Cerebellar nuclear complex (tissue), 1 donor: ENCODE data around the gene MYO7A.

Source experiments
- DNase-seq, 2 experiments: peaks; one replicate each; lab custom pipeline; 2025; lab: John Stamatoyannopoulos, UW

MYO7A gene

DNA sequence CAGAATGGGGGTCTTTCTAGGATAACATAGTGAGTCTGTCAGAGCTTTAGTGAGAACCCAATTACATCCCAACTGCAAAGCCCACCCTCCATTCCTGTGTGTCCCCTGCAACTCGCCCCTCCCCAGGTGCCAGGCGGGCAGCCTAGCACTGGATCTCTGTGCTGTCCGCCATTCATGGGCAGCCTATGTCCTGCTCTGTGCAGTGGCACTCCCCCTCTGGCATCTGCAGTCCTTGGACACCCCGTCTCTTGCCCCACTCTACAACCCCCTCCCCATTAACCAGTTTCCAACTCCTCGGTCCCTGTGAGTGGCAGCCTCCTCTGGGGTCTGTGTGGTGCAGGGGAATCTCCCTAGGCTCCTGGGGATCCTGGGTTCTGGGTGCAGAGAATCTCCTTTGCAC is 37.0 kb downstream of the MYO7A start:
- DNase-seq: no peak

DNA sequence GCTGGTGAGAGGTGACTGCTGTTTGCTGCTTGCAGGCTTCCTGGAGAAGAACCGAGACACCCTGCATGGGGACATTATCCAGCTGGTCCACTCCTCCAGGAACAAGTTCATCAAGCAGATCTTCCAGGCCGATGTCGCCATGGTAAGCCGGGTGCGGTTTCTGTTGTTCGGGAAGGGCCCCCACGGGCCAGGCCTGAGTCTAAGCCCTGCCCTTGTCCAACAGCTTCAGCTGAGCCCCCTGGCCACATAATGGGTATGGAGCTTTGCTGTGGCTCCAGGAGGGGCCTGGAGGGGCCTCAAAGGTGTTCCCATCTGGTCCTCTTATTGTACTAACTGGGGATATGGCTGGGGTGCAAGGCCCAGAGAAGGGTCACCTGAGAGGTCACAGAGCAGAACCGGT is 38.0 kb downstream of the MYO7A start:
- no peak for DNase-seq

DNA sequence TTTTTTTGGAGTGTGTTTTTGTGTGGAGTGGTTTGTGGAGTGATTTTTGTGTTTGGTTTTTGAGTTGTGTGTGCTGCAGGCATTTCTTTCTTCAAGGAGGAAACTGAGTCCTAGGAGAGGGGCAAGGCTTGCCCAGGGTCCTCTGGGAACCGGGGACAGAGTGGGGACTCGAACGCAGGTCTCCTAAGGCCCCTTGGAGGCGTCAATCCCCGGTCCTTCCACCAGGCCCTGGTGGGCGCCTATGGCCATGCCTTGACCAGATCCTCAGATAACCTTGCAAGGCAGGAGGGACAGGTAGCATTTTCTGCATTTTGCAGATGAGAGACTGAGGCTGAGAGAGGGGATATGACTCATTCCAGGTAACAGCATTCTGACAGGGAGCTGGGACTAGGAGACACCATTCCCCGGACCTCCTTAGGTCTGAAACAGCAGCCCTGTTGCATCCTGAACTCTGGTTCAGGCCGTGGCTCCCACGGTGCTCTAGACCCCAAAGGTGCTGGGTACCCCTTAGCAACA is 39.1 kb downstream of the MYO7A start:
- no peak for DNase-seq

DNA sequence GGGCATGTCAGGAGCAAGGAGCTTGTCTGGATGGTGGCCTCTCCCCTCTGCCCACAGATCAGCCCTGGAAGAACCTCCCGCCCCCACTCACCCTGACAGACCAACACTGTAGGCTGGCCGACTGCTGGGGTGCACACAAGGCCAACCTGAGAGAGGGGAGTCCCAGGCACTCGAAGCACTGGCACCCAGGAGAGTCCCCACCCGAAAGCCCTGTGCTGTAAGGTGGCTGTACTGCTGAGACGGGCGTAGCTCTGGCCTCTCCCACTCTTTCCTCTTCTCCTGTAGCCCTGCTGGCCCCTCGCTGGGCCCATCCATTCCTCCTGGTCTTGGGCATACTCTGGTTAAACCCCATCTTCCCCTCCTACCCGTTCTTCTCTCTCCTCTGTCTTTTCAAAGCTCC is 39.7 kb downstream of the MYO7A start:
- no peak for DNase-seq

DNA sequence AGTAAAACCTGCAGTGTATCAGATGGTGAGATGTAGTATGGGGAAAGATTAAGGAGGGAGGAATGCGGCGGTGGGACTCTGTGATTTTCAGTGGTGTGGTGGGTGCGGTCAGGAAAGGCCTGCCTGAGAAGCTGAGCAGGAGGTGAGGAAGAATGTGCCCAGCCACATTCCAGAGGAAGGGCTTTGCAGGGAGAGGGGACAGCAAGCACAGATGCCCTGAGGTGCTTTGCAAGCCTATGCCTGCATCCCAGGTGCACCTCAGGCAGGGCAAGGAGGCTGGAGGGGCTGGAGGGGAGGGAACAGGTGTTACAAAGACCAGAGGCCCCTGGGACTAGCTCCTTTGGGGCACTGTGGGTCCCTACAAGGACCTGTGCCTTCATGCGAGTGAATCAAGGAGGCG is 42.1 kb downstream of the MYO7A start:
- DNase-seq: no peak

DNA sequence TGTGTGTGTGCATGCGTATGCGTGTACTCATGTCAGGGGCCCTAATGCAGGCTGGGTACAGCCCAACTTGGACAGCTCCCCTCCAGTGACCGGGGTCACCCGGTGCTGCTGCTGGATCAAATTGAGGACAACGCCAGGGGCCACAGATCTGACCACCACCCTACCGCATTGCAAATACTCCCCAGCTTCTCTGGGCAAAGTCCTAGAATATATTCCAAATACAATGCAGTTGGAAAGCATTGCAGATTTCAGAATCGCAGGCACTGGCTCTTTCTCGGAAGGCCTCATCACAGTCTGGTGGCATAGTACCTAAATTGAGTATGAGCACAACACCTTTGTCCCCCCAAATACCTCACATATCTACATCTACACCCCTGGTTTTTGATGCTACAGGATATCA is 43.2 kb downstream of the MYO7A start:
- no peak for DNase-seq

DNA sequence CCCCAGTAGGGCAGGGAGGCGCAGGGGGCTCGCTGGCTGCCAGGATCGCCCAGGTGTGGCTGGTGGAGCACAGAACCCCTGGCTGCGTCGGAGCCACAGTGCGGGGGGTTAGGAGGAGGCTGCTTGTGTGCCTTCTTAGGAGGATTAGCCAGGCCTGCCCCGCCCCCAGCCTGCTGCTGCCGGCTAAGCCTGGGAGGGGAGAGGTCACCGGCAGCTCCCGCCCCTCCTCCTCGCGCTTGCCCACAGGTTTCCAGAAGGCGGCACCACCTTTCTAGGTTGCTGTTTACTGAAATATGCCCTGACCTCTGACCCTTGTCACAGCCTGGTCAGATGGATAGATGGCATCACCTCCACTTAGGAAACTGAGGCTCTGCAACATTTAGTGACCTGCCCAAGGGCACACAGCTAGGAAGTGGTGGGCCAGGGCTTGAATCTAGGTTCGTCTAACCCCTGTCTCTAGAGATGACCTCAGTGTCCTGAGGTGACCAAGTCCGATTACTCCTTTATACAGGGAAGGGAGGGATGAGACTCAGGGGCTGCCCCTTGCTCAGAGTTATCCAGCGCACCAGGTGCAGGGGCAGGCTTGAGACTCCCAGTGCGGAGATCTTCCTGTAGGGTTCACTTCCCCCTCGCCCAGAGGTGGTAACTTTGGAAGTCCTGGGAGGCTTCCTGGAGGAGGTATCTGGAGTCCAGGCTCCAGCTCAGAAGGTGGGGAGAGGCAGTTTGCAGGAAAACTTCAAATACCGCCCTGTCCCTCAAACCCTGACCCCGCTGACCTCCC is 44.0 kb downstream of the MYO7A start:
- no peak for DNase-seq

DNA sequence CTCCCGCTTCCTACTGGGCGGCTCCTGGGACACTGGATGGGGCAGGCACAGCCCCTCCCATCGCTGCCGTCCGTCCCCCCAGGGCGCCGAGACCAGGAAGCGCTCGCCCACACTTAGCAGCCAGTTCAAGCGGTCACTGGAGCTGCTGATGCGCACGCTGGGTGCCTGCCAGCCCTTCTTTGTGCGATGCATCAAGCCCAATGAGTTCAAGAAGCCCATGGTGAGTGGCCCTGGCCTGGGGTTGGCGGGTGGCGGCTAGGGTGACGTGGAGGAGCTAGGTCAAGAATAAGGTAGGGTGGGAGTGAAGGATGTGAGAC is 44.6 kb downstream of the MYO7A start:
- no peak for DNase-seq

DNA sequence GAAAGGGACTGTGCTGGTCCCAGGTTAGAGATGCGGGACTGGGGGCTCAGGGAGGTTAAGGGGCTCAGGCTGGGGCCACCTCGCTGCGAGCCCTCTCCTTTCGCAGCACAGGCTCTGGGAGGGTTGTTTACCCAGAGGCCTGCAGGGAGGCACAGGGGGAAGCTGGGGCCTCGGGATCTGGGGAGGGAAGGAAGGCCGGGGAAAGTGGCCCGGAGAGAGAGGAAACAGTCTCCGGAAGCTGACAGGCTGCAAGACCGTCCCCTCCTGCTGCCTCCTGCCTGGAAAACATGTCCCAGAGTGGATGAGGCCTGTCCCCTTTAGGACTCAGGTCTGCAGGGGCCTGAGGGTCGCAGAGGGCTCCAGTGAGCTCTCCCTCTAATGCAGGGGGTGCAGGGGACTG is 45.4 kb downstream of the MYO7A start:
- DNase-seq: no peak

DNA sequence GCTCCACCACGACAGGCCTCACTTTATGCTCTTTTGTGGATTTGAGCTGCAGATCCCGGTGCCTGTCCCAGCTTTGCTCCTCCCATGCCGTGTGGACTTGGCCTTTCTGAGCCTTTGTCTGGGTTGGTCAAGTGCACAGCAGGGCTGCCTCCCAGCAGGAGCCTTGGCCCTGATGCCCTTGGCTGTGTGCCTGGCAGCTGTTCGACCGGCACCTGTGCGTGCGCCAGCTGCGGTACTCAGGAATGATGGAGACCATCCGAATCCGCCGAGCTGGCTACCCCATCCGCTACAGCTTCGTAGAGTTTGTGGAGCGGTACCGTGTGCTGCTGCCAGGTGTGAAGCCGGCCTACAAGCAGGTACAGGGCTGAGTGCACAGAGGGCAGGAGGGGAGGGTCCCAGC is 46.5 kb downstream of the MYO7A start:
- no peak for DNase-seq

DNA sequence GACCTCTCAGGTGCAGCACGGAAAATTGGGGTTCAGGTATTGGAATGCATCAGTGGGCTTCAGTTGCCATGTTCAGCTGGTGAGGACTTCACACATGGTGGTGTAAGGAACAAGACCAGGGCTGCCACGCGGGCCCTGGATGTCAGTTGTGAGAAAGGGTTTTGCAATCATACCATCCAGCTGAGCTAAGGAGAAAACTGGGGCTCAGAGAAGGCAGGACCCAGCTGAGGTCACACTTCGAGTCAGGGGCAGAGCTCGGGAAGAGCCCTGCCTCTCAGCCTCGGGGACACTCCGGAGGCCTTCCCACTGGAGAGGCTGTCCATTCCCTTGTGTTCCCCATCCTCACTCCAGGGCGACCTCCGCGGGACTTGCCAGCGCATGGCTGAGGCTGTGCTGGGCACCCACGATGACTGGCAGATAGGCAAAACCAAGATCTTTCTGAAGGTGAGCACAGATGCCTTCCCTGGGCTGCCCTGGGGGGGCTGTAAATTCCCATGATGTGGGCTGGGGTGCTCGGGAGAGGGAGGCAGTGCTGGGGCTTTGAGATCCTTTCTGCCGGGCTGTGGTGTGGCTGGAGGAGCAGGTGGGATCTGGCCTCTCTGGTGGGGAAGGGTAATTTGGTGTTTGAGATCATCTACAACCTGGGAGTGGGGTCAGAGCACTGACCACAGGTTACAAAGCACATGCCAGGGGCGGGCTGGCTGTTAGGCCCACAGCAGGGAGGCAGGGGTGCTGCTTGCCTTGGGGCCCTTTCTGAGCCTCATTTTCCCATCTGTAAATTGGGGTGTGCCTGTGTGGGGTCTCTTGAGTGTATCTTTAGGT is 47.2 kb downstream of the MYO7A start:
- DNase-seq: no peak

DNA sequence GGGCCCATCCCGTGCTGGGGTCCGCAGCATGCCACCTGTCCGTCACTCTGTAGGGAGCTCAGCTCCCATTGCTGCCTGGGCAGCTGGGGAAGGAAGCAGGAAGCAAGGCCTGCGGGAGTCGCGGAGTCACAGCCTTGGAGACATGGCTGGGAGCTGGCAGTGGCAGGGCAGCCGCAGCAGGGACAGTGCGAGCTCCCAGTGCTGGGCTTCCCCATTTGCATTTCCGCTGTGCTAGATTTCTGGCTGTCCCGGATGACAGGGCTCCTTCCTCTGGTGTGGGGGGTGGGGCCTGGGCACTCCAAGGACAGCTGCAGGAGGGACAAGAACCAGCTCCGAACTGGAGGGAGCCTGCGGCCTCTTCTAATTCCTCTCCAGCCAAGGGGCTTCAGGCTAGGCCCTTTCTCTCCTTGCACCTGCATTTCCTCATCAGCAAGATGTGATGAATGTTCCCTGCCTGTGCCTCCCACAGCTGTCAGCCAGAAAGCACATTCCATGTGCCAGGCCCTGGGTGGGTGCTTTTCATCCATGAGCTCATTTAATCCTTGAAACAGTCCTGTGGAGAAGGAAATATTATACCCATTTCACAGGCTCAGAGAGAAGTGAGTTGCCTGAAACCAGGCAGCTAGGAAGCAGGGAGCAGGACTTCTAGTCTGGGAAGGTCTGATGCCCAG is 48.0 kb downstream of the MYO7A start:
- no peak for DNase-seq

DNA sequence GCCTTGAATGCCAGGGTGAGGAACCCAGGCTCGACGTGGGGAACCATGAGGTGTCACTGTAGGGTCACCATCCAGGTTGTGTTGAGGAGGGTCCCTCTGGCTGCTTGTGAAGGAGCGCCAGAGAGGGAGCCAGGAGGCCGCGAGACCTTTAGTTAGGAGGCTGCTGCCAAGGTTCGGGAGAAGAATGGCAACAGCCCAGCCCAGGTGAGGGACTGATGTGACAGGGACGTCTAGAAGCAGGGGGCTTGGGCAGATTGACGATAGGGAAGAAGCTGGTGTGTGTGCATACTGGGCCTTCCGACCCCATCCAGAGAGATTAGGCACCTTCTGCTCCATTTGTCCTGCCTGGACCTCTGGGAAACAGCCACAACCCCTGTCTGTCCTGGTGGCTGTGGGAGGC is 49.0 kb downstream of the MYO7A start:
- DNase-seq: no peak

DNA sequence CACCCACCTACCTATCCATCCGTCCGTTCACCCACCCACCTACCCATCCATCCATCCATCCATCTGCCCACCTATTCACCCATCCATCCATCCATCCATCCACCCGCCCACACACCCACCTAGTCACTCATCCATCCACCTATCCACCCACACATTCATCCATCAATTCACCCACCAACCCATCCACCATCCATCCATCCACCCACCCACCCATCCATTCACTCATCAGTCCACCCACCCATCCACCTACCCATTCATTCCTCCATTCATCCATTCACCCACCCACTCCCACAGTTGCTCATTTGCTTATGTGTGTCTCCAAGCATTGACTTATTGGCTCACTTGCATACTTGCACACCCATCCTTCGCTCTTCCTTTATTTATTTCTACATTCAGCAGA is 50.1 kb downstream of the MYO7A start:
- no peak for DNase-seq

DNA sequence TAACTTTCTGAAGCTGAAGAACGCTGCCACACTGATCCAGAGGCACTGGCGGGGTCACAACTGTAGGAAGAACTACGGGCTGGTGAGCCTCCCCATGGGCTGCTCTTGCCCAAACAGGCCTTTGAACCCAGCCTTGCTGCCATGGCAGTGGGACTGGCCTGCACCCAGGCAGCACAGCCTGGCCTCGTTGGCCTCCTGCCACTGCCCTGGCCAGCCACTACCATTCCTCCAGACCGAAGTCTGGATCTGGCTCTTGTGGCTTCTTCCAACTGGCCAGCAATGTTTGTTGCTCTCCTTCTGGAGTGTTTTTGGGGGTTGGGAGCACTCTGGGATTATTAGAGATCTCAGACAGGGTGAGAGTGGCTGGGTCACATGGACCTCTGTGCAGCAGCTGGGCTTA is 51.0 kb downstream of the MYO7A start:
- DNase-seq: no peak

DNA sequence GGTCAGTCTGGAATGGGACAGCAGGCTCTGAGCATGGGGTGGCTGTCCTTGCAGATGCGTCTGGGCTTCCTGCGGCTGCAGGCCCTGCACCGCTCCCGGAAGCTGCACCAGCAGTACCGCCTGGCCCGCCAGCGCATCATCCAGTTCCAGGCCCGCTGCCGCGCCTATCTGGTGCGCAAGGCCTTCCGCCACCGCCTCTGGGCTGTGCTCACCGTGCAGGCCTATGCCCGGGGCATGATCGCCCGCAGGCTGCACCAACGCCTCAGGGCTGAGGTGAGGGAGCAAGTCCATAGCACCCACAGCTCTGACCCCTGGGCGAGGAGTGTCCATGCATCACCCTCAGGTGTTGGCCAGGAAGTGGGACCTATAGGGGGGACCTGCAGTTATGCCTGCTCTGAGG is 51.6 kb downstream of the MYO7A start:
- DNase-seq: no peak

DNA sequence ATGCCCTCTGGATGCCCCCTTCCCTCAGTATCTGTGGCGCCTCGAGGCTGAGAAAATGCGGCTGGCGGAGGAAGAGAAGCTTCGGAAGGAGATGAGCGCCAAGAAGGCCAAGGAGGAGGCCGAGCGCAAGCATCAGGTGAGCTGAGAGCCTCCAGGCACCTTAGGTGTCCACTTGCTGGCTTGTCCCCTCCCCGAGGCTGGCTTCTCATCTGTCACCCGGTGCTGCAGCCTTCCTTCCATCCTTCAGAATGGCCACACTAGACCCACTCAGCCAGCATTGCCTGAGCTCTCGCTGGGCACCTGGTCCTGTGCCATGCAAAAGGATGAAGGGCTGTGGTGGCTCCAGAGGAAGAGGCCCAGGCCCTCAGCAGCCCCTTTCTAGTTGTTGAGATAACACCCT is 52.3 kb downstream of the MYO7A start:
- DNase-seq: no peak

DNA sequence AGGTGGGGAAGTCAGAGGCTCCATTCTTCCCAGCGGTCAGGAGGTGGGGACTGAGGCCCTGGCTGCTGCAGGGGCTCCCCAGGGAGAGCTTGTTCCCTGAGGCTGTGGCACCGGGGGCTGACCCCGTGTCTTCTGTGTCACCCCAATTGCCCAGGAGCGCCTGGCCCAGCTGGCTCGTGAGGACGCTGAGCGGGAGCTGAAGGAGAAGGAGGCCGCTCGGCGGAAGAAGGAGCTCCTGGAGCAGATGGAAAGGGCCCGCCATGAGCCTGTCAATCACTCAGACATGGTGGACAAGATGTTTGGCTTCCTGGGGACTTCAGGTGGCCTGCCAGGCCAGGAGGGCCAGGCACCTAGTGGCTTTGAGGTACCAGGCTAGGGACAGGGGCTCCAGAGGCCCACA is 53.2 kb downstream of the MYO7A start:
- DNase-seq: no peak

DNA sequence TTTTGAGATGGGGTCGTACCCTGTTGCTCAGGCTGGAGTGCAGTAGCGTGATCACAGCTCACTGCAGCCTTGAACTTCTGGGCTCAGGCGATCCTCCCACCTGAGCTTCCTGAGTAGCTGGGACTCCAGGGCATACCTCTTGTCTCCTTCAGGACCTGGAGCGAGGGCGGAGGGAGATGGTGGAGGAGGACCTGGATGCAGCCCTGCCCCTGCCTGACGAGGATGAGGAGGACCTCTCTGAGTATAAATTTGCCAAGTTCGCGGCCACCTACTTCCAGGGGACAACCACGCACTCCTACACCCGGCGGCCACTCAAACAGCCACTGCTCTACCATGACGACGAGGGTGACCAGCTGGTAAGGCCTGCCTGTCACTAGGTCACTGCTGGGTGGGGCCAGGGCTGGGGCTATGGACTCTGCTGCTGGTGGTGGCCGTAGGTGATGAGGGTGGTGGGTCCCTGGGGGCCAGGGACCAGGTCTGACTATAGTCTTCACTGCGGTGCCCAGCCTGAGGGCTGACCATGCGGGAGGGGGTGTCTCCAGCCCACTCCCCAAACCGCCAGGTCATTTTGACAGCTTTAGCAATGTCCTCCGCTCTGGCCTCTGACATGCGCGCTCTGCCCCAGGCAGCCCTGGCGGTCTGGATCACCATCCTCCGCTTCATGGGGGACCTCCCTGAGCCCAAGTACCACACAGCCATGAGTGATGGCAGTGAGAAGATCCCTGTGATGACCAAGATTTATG is 53.9 kb downstream of the MYO7A start:
- no peak for DNase-seq

DNA sequence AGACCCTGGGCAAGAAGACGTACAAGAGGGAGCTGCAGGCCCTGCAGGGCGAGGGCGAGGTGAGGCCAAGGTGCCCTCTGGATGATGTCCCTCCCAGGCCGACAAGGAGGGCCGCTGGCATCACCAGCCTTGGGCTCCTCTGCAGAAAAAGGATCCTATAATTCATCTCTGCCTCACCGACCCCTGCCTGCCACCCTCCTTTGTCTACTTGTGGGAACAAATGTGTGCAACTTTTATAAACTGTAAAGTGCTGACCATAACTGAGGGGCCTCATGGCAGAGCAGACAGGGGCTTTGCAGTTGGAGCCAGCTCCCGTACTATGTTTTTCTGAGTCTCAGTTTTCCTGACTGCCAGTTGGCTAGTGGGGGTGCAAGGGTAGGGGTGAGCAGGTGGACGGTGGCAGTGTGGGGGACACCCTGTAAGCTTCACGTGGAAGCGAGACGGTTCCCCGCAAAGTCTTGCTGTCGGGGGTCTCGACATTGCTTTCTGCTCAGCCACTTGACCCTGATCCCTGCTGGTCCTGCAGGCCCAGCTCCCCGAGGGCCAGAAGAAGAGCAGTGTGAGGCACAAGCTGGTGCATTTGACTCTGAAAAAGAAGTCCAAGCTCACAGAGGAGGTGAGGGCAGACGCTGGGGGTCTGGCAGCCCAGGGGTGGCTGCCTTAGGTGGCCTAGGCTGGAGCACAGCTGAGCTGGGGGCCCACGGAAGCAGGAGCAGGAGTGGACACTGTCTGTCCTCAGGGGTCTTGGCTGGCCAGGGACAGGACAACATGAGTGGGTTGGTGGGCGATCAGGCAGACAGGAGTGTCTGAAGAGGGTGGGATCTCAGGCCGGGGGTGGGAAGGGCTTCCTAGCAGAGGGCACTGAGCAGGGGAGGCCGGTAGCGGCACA is 54.7 kb downstream of the MYO7A start:
- DNase-seq: no peak

DNA sequence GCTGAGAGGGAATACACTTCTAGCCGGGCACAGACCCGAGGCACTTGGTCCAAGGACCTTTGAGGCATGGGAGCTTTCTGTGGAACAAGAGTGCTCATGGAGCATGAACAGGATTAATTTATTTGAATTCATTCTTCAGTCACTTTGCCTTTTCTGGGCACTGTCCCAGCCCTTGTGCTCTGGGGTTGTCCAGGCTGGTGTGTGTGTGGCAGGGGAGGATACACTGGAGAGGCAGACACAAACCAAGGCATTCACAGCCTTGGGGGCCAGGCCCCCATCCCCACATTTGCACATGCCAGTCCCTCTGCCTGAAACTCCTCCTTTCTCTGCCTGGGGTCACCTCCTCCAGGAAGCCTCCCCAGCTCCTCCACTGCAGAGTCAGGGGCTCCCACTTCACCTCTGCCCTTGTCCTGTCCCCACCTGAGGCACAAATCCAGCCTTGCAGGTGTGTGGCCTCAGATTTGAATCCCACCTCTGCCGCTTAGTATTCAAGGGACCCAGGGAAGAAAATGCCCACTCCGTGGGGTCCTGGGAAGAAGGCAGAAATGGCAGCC is 55.5 kb downstream of the MYO7A start:
- no peak for DNase-seq
